PC-9 (cell line): Measurements from ENCODE around the gene PTPRG.

Experiments
- EZH2 ChIP-seq: fragments of 200-600 bp; sonication (generic); IDR thresholded peaks from 2 replicates; pipeline ENCODE4 v1.8.0; 2017; ENCODE audit warnings: antibody characterized with exemption, low read depth
- TF ChIP-seq, protein P1 (sequence below): fragments of 200-600 bp; sonication (generic); conservative IDR thresholded peaks from 2 replicates; pipeline ENCODE4 v1.6.1; 2017; ENCODE audit warnings: mixed run types, antibody characterized with exemption, mild to moderate bottlenecking, moderate library complexity

DNA sequence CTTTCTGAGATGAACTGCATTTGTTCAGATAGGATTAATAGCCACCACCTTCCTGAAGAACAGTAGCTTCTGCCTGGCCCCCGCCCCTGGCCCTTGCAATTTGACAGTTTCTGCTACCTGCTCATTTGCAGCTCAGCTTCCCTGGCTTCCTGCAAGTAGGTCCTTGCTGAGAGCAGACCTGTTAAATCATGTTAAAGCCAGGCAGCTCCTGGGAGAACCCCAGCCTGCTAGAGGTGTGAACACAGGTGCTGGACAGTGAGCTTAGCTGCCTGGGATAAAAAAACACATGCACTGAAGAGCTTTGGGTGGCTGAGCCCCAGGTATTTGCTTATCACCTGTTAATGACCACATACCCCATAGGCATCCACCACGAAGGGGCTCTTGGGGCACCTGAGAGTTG is 143.4 kb downstream of the PTPRG start:
- TF ChIP-seq, protein P1, sequence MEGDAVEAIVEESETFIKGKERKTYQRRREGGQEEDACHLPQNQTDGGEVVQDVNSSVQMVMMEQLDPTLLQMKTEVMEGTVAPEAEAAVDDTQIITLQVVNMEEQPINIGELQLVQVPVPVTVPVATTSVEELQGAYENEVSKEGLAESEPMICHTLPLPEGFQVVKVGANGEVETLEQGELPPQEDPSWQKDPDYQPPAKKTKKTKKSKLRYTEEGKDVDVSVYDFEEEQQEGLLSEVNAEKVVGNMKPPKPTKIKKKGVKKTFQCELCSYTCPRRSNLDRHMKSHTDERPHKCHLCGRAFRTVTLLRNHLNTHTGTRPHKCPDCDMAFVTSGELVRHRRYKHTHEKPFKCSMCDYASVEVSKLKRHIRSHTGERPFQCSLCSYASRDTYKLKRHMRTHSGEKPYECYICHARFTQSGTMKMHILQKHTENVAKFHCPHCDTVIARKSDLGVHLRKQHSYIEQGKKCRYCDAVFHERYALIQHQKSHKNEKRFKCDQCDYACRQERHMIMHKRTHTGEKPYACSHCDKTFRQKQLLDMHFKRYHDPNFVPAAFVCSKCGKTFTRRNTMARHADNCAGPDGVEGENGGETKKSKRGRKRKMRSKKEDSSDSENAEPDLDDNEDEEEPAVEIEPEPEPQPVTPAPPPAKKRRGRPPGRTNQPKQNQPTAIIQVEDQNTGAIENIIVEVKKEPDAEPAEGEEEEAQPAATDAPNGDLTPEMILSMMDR, result no peak
- no peak for TF ChIP-seq EZH2
